Lung (tissue), 12 donors: ENCODE data around the gene POLR2I. TPM values are rescaled to one million over a fixed set of nuclear protein-coding genes. Genes with fewer than 3 reads are reported as not detected.

ENCODE experiments used
- ATAC-seq: fragments of 200-7000 bp; cut with Tn5 transposase; one replicate; pipeline ENCODE4 v1.9.1; 2020; ENCODE audit warnings: moderate number of reproducible peaks; ENCODE audit not compliant: insufficient read depth, low FRiP score
- DNase-seq, 3 donors: peaks; one replicate each; pipeline ENCODE4 v3.0.0-alpha.2; 2013 to 2017
- H3K27ac ChIP-seq, 2 donors: one replicate each; pipeline ENCODE4 v1.5.1; 2013; ENCODE audit warnings: mild to moderate bottlenecking in 2 of 2, moderate library complexity in 2 of 2, control low read depth in 1 of 2, inconsistent platforms in 1 of 2, low read depth in 1 of 2, low read length in 1 of 2
- H3K27me3 ChIP-seq, 3 donors: one replicate each; pipeline ENCODE4 v1.5.1; 2013; ENCODE audit warnings: low read length in 2 of 3; ENCODE audit not compliant: control insufficient read depth in 3 of 3, insufficient read depth in 3 of 3
- H3K36me3 ChIP-seq, 4 donors: one replicate each; pipeline ENCODE4 v1.5.1; 2013; ENCODE audit warnings: low read length in 4 of 4, mild to moderate bottlenecking in 1 of 4, moderate library complexity in 1 of 4; ENCODE audit not compliant: control insufficient read depth in 4 of 4, insufficient read depth in 4 of 4
- H3K4me1 ChIP-seq, 5 donors: one replicate each; pipeline ENCODE4 v1.5.1; 2013; ENCODE audit warnings: low read length in 5 of 5, mild to moderate bottlenecking in 2 of 5, moderate library complexity in 1 of 5; ENCODE audit not compliant: control insufficient read depth in 5 of 5, insufficient read depth in 5 of 5
- H3K4me3 ChIP-seq: one replicate; pipeline ENCODE4 v1.5.1; 2013; ENCODE audit warnings: mild to moderate bottlenecking, control low read depth, moderate library complexity
- H3K9ac ChIP-seq, 2 donors: one replicate each; pipeline ENCODE4 v1.5.1; 2013; ENCODE audit warnings: low read length in 2 of 2, control low read depth in 1 of 2; ENCODE audit not compliant: insufficient read depth in 1 of 2
- H3K9me3 ChIP-seq, 4 donors: one replicate each; pipeline ENCODE4 v1.5.1; 2013; ENCODE audit warnings: low read length in 3 of 4, mild to moderate bottlenecking in 1 of 4, moderate library complexity in 1 of 4; ENCODE audit not compliant: control insufficient read depth in 4 of 4, insufficient read depth in 3 of 4
- WGBS, 2 donors: extraction: QIAGEN DNeasy Blood & Tissue Kit; methylation state at CpG; one replicate each; pipeline ENCODE4 v1.1.7; 2013; 5-methylcytosine and 5-hydroxymethylcytosine counted together
- polyA plus RNA-seq, 2 donors: library from polyadenylated mRNA; stranded (reverse); fragments of 200-250 nt; gene quantifications; one replicate each; pipeline ENCODE4 v1.2.1, GENCODE V29; 2013
- total RNA-seq, 2 donors: library from RNA; depleted of rRNA in 1 of 2; stranded (reverse); fragments of >200 nt in 1 of 2; gene quantifications; one replicate each; pipeline ENCODE4 v1.2.1, GENCODE V29; 2014 to 2021
- TF ChIP-seq, protein P1 (sequence below): IDR thresholded peaks from 2 replicates; pipeline ENCODE4 v1.5.1; 2012; ENCODE audit warnings: mild to moderate bottlenecking; ENCODE audit errors: control extremely low read depth, extremely low read depth
- donor health status: control.
- donor health status: control.
- donor health status: Bipolar disorder and iron deficiency.
- donor health status: healthy.
- donor health status: DM: yes; HTN: yes; CAD: no.

Gene POLR2I
- total and polyA plus RNA-seq, 4 donors = 65.1 to 101 (median 89.9) TPM

DNA sequence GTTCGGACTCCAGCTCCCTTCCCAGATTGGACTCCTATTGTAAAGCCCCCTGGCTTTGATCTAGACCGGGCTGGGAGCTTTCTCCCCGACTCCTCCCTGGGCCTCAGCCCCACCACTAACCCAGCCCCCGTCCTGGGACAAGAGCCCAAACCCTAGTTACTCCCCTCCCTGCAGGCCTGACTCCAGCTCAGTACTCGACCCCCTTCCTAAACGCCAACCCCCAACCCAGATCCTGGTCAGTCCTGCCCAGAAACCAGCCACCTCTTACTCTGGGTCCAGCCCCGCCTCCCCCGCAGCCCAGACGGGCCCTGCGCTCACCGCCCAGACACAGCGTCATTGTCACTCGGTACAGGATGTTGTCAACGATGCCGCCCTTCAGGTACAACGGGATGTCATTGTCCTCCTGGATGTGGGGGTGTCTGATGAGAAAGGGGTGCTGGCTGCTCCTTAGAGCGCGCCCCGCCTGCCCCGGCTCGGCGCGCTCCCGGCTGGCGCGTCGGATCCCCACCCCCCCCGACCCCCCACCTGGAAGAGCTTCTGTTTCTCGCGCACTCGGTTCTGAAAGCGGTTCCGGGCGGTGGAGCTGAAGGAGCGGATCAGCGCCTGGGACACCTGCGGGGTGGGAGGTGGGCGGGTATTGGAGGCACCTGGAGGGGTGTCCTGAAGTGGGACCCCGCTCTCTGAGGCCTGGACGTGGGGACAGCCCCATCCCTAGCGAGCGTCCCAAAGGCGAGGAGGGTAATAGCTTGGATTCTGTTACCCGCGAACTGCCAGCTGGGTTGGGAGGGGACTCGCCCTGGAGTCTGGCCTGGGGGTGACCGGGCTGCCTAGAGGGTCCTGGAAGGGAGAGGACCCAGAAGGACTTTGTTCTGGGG lies 36.7 kb upstream of the POLR2I start:
- peak overlapping the region; percentile 51 for H3K4me3 ChIP-seq
- no peaks in the 10 kb centered on the region for H3K27me3 ChIP-seq
- 64 to 69% methylated on average over 47 of the region's 47 CpGs for WGBS, 2 donors
- H3K9ac ChIP-seq = peak overlapping the region; percentile 49 to 68
- DNase-seq (peak; percentile 81 to 92 (median 86)), ATAC-seq (peak; percentile 66)
- peaks cover 0 to 42% (median 22%) of the 10 kb centered on the region in 4 donors for H3K36me3 ChIP-seq
- peak overlapping the region; percentile 95 to 99 for H3K27ac ChIP-seq
- H3K4me1 ChIP-seq = peaks cover 0 to 15% (median 9%) of the 10 kb centered on the region in 5 donors
- TF ChIP-seq, protein P1, sequence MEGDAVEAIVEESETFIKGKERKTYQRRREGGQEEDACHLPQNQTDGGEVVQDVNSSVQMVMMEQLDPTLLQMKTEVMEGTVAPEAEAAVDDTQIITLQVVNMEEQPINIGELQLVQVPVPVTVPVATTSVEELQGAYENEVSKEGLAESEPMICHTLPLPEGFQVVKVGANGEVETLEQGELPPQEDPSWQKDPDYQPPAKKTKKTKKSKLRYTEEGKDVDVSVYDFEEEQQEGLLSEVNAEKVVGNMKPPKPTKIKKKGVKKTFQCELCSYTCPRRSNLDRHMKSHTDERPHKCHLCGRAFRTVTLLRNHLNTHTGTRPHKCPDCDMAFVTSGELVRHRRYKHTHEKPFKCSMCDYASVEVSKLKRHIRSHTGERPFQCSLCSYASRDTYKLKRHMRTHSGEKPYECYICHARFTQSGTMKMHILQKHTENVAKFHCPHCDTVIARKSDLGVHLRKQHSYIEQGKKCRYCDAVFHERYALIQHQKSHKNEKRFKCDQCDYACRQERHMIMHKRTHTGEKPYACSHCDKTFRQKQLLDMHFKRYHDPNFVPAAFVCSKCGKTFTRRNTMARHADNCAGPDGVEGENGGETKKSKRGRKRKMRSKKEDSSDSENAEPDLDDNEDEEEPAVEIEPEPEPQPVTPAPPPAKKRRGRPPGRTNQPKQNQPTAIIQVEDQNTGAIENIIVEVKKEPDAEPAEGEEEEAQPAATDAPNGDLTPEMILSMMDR = no peak
- no peaks in the 10 kb centered on the region for H3K9me3 ChIP-seq

GRCh38 chr19:36150586-36150985 lies 35.9 kb upstream of the POLR2I start:
- H3K4me3 ChIP-seq = no peak overlapping the region
- TF ChIP-seq, protein P1 = no peak
- peaks cover 0 to 15% (median 9%) of the 10 kb centered on the region in 5 donors for H3K4me1 ChIP-seq
- no peak for ATAC-seq
- no peaks in the 10 kb centered on the region for H3K27me3 ChIP-seq
- H3K9me3 ChIP-seq = no peaks in the 10 kb centered on the region
- peak overlapping the region; percentile 95 to 99 for H3K27ac ChIP-seq
- DNase-seq = no peak
- WGBS, 2 donors = 75 to 76% methylated on average over 5 of the region's 5 CpGs
- H3K9ac ChIP-seq = peak overlapping the region in 1 of 2 donors; percentile 49
- peaks cover 6 to 49% (median 30%) of the 10 kb centered on the region in 4 donors for H3K36me3 ChIP-seq

DNA sequence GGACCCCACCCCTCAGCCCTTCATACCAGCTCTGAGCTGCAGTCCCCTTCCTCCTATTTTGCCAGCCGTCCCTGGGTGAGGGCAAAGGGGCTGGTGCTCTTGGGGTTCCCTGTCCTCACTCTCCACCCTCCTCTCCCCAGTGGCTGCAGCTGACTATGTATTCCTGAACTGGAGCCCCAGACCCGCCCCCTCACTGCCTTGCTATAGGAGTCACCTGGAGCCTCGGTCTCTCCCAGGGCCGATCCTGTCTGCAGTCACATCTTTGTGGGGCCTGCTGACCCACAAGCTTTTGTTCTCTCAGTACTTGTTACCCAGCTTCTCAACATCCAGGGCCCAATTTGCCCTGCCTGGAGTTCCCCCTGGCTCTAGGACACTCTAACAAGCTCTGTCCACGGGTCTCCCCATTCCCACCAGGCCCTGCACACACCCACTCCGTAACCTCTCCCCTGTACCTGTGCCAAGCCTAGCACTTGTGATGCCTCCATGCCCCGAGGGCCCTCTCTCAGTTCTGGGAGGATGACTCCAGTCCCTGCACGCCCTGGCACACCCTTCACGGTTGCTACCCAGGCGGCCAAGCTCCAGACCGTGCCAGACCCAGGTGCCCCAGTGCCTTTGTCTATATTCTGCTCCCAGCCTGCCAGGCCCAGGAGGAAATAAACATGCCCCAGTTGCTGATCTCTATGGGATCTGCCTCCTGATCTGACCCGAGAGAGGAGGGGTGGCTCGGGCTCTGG lies 35.2 kb upstream of the POLR2I start:
- Histone ChIP-seq H3K27ac (no peak overlapping the region), H3K36me3 (peaks cover 6 to 51% (median 32%) of the 10 kb centered on the region in 4 donors), H3K27me3 (no peaks in the 10 kb centered on the region), H3K4me3 (no peak overlapping the region), H3K4me1 (peaks cover 0 to 15% (median 9%) of the 10 kb centered on the region in 5 donors), H3K9ac (no peak overlapping the region), H3K9me3 (no peaks in the 10 kb centered on the region)
- DNase-seq (no peak), ATAC-seq (no peak)
- TF ChIP-seq, protein P1 = no peak
- 80 to 85% methylated on average over 13 of the region's 13 CpGs for WGBS, 2 donors
